Measurements from ENCODE around the gene CUBN.

DNA sequence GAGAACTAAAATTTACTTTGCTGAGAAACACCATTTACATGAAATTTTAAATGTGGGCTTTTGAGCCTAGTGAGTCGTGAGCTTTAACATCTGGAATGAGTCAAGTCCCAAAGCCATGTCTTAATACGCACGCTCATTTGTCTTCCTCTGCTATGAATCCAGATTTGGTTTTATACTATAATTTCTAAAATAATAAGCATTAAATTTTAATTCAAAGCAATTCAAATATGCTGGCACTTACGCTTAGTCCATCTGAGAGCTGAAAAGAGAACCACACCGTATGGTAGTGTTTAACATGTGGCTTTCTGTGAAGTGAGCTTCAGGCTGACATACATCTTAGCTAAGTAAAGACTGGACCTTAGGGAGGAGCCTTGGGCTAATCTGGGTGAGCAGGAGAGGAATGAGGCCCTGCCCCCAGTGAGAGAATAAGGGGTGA lies 52.2 kb downstream of the CUBN start:
- TF ChIP-seq, protein P1, sequence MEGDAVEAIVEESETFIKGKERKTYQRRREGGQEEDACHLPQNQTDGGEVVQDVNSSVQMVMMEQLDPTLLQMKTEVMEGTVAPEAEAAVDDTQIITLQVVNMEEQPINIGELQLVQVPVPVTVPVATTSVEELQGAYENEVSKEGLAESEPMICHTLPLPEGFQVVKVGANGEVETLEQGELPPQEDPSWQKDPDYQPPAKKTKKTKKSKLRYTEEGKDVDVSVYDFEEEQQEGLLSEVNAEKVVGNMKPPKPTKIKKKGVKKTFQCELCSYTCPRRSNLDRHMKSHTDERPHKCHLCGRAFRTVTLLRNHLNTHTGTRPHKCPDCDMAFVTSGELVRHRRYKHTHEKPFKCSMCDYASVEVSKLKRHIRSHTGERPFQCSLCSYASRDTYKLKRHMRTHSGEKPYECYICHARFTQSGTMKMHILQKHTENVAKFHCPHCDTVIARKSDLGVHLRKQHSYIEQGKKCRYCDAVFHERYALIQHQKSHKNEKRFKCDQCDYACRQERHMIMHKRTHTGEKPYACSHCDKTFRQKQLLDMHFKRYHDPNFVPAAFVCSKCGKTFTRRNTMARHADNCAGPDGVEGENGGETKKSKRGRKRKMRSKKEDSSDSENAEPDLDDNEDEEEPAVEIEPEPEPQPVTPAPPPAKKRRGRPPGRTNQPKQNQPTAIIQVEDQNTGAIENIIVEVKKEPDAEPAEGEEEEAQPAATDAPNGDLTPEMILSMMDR (IDR thresholded peaks at IDR 0.05) = no peak
- TF ChIP-seq ETV6 (CRISPR knock-in tag; IDR thresholded peaks at IDR 0.05) = no peak
- no peak for TF ChIP-seq SMAD4 (CRISPR knock-in tag; IDR thresholded peaks at IDR 0.05)
- TF ChIP-seq JUN (CRISPR knock-in tag; IDR thresholded peaks at IDR 0.05) = no peak
- TF ChIP-seq SMAD3 (CRISPR knock-in tag; IDR thresholded peaks at IDR 0.05; ENCODE audit: borderline replicate concordance) = no peak
- no peak for TF ChIP-seq ZNF317 (CRISPR knock-in tag; IDR thresholded peaks at IDR 0.05; ENCODE audit: borderline replicate concordance, low read depth)
- TF ChIP-seq, protein P2, sequence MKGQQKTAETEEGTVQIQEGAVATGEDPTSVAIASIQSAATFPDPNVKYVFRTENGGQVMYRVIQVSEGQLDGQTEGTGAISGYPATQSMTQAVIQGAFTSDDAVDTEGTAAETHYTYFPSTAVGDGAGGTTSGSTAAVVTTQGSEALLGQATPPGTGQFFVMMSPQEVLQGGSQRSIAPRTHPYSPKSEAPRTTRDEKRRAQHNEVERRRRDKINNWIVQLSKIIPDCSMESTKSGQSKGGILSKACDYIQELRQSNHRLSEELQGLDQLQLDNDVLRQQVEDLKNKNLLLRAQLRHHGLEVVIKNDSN (CRISPR knock-in tag; IDR thresholded peaks at IDR 0.05) = no peak
- TF ChIP-seq ZNF396 (CRISPR knock-in tag; IDR thresholded peaks at IDR 0.05; ENCODE audit: borderline replicate concordance) = no peak

All from WTC11 (cell line).